K562 (cell line): ENCODE results near the gene PATE4. TPM values are rescaled to one million over a fixed set of nuclear protein-coding genes. Genes with fewer than 3 reads are reported as not detected.

ENCODE experiments used
- ATAC-seq: fragments of 200-7000 bp; cut with Tn5 transposase; 3 replicates; pipeline ENCODE4 v1.9.1; 2020; ENCODE audit warnings: moderate library complexity
- BruUV-seq: library from RNA; stranded (reverse); fragments of 400-500 nt; replicated peaks from 2 replicates; lab custom pipeline; 2021; lab: Mats Ljungman, UMichigan
- CTCF ChIA-PET: fragments of 300-600 bp; formaldehyde crosslinking; extraction: SDS; loops from one replicate; lab custom pipeline; 2021; ENCODE audit warnings: low intra/inter-chr PET ratio; lab: Yijun Ruan, JAX
- POLR2A ChIA-PET: fragments of 300-600, 350-650 bp; sonication (Branson Sonifier 250); formaldehyde crosslinking; extraction: SDS; loops from one replicate; lab custom pipeline; 2021; ENCODE audit warnings: antibody characterized with exemption, inconsistent platforms; lab: Yijun Ruan, JAX
- DNase-seq, 4 experiments: peaks; one replicate each; pipeline versions ENCODE4 v3.0.0 to v3.0.0-alpha.2; 2011 to 2018; ENCODE audit warnings: low spot score in 3 of 4, mixed read lengths in 3 of 4; ENCODE audit errors: extremely low read depth in 1 of 4
- FAIRE-seq: peaks from 2 replicates; lab custom pipeline; 2011; peaks lifted over from hg19 to GRCh38; lab: Jason Lieb, UNC
- H2AFZ ChIP-seq: 2 replicates; pipeline ENCODE4 v1.6.0; 2011; ENCODE audit warnings: low read depth, low read length, control low read depth, inconsistent platforms
- H3K27ac ChIP-seq: fragments of 200-600 bp; 3 replicates; pipeline ENCODE4 v1.8.0; 2011; ENCODE audit warnings: low read depth, mild to moderate bottlenecking, control low read depth, inconsistent platforms, low read length, moderate library complexity, mixed read lengths; ENCODE audit errors: extremely low read depth
- H3K27me3 ChIP-seq, 2 experiments: fragments of 300-600 bp in 1 of 2; 2 replicates in 1 of 2; 3 replicates in 1 of 2; pipeline versions ENCODE4 v1.6.0 to v1.8.0; 2011; ENCODE audit warnings: inconsistent platforms in 2 of 2, low read length in 2 of 2, mild to moderate bottlenecking in 1 of 2, mixed read lengths in 1 of 2, moderate library complexity in 1 of 2; ENCODE audit not compliant: control insufficient read depth in 2 of 2, insufficient read depth in 2 of 2
- H3K36me3 ChIP-seq: fragments of 300-600 bp; 3 replicates; pipeline ENCODE4 v1.8.0; 2011; ENCODE audit warnings: mild to moderate bottlenecking, low read length, inconsistent platforms; ENCODE audit not compliant: control insufficient read depth, insufficient read depth
- H3K4me1 ChIP-seq, 2 experiments: fragments of 200-600 bp in 1 of 2; replicated peaks in 1 of 2; 2 replicates in 1 of 2; 3 replicates in 1 of 2; pipeline versions ENCODE4 v1.5.1 to v1.8.0; 2011; ENCODE audit warnings: inconsistent platforms in 2 of 2, low read length in 2 of 2, mild to moderate bottlenecking in 1 of 2, mixed read lengths in 1 of 2, moderate library complexity in 1 of 2; ENCODE audit not compliant: control insufficient read depth in 2 of 2, insufficient read depth in 2 of 2
- H3K4me2 ChIP-seq: 2 replicates; pipeline ENCODE4 v1.6.1; 2011; ENCODE audit warnings: low read length, control low read depth, inconsistent platforms, mixed read lengths; ENCODE audit not compliant: insufficient read depth
- H3K4me3 ChIP-seq: fragments of 200-600 bp; sonication (generic), shearing (Covaris generic); 2 replicates; pipeline ENCODE4 v1.5.1; 2016; ENCODE audit warnings: control low read depth, inconsistent platforms
- H3K79me2 ChIP-seq: fragments of 200-600 bp; 3 replicates; pipeline ENCODE4 v1.8.0; 2011; ENCODE audit warnings: low read length, inconsistent platforms; ENCODE audit not compliant: control insufficient read depth, insufficient read depth
- H3K9ac ChIP-seq, 2 experiments: 2 replicates each; pipeline versions ENCODE4 v1.6.0 to v1.6.1; 2011; ENCODE audit warnings: low read depth in 2 of 2, low read length in 2 of 2, control low read depth in 1 of 2, inconsistent platforms in 1 of 2, mild to moderate bottlenecking in 1 of 2, mixed read lengths in 1 of 2; ENCODE audit not compliant: insufficient read depth in 1 of 2
- H3K9me1 ChIP-seq: one replicate; pipeline ENCODE4 v1.6.0; 2011; ENCODE audit warnings: inconsistent platforms, mild to moderate bottlenecking, low read length, moderate library complexity; ENCODE audit not compliant: control insufficient read depth, insufficient read depth
- H3K9me3 ChIP-seq: replicated peaks from 2 replicates; pipeline ENCODE4 v1.5.1; 2011; ENCODE audit warnings: low read depth, low read length, inconsistent platforms; ENCODE audit not compliant: control insufficient read depth, insufficient read depth
- H4K20me1 ChIP-seq: replicated peaks from 2 replicates; pipeline ENCODE4 v1.6.1; 2011; ENCODE audit warnings: low read length, inconsistent platforms, mixed read lengths; ENCODE audit not compliant: control insufficient read depth, insufficient read depth
- MAFG ChIP-seq: fragments of 450-650 bp; conservative IDR thresholded peaks from 2 replicates; pipeline ENCODE4 v1.6.1; 2016; ENCODE audit warnings: missing genetic modification characterization, missing compliant biosample characterization
- MCM7 ChIP-seq, 2 experiments: fragments of 450-650 bp; IDR thresholded peaks; 2 replicates each; pipeline ENCODE4 v1.6.1; 2016 to 2018
- WGBS: fragments of 100-300 bp; shearing (Covaris generic); methylation state at CpG from one replicate; pipeline ENCODE4 v1.1.6; 2016; ENCODE audit warnings: low coverage, mixed read lengths; ENCODE audit not compliant: insufficient coverage; ENCODE audit errors: missing lambda C conversion rate; 5-methylcytosine and 5-hydroxymethylcytosine counted together
- in situ Hi-C: fragments of 300-500 bp; cut with MboI; formaldehyde crosslinking; loops from 4 replicates; pipeline ENCODE4 v1.15.0; 2018; ENCODE audit warnings: inconsistent platforms, mixed read lengths
- intact Hi-C: fragments of 100-400 bp; cut with micrococcal nuclease; formaldehyde crosslinking; loops from 2 replicates; pipeline ENCODE4 v1.14.2; 2022
- polyA plus RNA-seq, 8 experiments: library from polyadenylated mRNA; depleted of rRNA in 4 of 8; stranded (reverse) in 5 of 8; unstranded in 3 of 8; fragments of >200 nt; fragmentation: Nextera tagmentation in 2 of 8; fragmentation: Illumina TruSeq in 1 of 8; extraction: Ambion mirVana in 2 of 8; extraction: Trizol in 1 of 8; gene quantifications; 2 replicates each; pipeline versions ENCODE4 v1.2.1 to v1.2.3, GENCODE V29; 2011 to 2014; ENCODE audit warnings: inconsistent platforms in 1 of 8, missing spikeins in 1 of 8
- total RNA-seq, 7 experiments: library from RNA; depleted of rRNA in 6 of 7; stranded (reverse); fragments of >200 nt in 6 of 7; fragmentation: Illumina TruSeq in 2 of 7; extraction: Trizol in 2 of 7; gene quantifications; 2 replicates each; pipeline versions ENCODE4 v1.2.1 to v1.2.3, GENCODE V29; 2011 to 2021; ENCODE audit warnings: low replicate concordance in 1 of 7
- TF ChIP-seq, protein P1 (sequence below): IDR thresholded peaks from 3 replicates; pipeline ENCODE4 v1.6.1; 2011; ENCODE audit warnings: borderline replicate concordance, mild to moderate bottlenecking, moderate library complexity; ENCODE audit not compliant: insufficient read length; ENCODE audit errors: extremely low read depth

The PATE4 gene
- total and polyA plus RNA-seq, 9 of the 15 experiments (the other 6 are each of a cell fraction or from before 2014, with no cell fraction given) = not detected

DNA sequence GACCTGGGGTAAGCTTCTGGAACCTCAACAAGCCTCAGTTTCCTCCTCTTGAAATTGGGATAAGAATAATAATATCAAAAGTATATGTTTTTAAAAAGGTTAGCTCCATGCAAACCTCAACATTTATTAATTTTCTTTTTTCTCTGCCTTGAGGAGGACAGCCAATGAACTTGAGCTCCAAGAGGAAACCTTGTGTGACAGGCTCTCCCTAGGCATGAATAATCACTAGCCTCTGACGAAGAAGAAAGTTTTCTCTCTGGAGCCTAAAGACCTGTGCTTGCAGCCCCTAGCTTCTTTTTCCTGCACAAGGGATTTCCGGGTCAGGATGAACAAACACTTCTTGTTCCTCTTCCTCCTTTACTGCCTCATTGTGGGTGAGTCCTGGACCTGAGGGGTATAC, 45.3 kb upstream of the PATE4 start, which contains the start of gene PATE3:
Gene PATE3, plus strand, starts transcription at position 301 of the 400 bp plus-strand sequence. Its CDS starts 25 bp downstream, at position 326.
- no peak within 1 kb of the TSS for H2AFZ ChIP-seq
- intact Hi-C loops = no loop called here
- TF ChIP-seq, protein P1, sequence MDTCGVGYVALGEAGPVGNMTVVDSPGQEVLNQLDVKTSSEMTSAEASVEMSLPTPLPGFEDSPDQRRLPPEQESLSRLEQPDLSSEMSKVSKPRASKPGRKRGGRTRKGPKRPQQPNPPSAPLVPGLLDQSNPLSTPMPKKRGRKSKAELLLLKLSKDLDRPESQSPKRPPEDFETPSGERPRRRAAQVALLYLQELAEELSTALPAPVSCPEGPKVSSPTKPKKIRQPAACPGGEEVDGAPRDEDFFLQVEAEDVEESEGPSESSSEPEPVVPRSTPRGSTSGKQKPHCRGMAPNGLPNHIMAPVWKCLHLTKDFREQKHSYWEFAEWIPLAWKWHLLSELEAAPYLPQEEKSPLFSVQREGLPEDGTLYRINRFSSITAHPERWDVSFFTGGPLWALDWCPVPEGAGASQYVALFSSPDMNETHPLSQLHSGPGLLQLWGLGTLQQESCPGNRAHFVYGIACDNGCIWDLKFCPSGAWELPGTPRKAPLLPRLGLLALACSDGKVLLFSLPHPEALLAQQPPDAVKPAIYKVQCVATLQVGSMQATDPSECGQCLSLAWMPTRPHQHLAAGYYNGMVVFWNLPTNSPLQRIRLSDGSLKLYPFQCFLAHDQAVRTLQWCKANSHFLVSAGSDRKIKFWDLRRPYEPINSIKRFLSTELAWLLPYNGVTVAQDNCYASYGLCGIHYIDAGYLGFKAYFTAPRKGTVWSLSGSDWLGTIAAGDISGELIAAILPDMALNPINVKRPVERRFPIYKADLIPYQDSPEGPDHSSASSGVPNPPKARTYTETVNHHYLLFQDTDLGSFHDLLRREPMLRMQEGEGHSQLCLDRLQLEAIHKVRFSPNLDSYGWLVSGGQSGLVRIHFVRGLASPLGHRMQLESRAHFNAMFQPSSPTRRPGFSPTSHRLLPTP = no peak
- TF ChIP-seq, all 486 proteins: peak for 0
- no peak within 1 kb of the TSS for H3K4me3 ChIP-seq
- in situ Hi-C loops = no loop called here
- no peaks in the 10 kb centered on the region for H3K27me3 ChIP-seq
- ATAC-seq (no peak), FAIRE-seq (no peak), DNase-seq (no peak)
- H3K4me2 ChIP-seq = no peak within 1 kb of the TSS
- WGBS = 0% methylated on average over 2 of the region's 2 CpGs
- ChIA-PET CTCF (interaction anchor here (0.6 kb wide), 1 partner anchor 387 kb away, joined by 3 read pairs; no protein-coding TSS in a partner anchor), POLR2A (no interaction called here)
- H3K36me3 ChIP-seq = no peaks in the 10 kb centered on the region
- no peaks in the 10 kb centered on the region for H3K79me2 ChIP-seq
- H3K9me3 ChIP-seq = no peaks in the 10 kb centered on the region; the same call in 1 of the 2 replicates
- no peak within 1 kb of the TSS for H3K9ac ChIP-seq
- no peaks in the 10 kb centered on the region for H4K20me1 ChIP-seq
- no peaks in the 10 kb centered on the region for H3K9me1 ChIP-seq
- no TSS peak for BruUV-seq
- H3K4me1 ChIP-seq = no peaks in the 10 kb centered on the region
- no peak within 1 kb of the TSS for H3K27ac ChIP-seq

DNA sequence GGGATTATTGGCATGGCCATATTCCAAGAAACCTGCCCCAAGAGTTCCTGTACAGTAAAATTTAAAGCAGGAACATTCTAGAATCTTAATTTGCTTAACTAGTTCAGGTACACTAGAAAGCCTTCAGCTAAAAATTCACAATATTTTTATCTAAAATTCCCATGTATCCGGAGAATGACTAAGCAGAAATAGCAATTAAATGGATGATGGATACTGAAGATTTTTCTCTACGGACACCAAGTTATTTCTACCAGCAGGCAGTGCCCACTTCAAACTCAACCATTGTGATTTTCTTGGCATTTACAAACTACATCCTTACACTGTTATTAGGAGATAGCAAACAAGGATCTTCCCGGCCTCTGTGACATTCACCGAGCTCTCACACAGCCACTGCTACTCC, 42.3 kb upstream of the PATE4 start:
- Histone ChIP-seq H3K4me3 (no peak overlapping the region), H4K20me1 (no peaks in the 10 kb centered on the region), H3K9me3 (no peaks in the 10 kb centered on the region; the same call in 1 of the 2 replicates), H3K79me2 (no peaks in the 10 kb centered on the region), H3K9ac (no peak overlapping the region), H3K27ac (no peak overlapping the region), H3K4me2 (no peak overlapping the region), H3K27me3 (no peaks in the 10 kb centered on the region), H3K4me1 (no peaks in the 10 kb centered on the region), H3K9me1 (no peaks in the 10 kb centered on the region), H3K36me3 (no peaks in the 10 kb centered on the region), H2AFZ (no peak overlapping the region)
- FAIRE-seq (no peak), DNase-seq (no peak), ATAC-seq (no peak)
- no TSS peak for BruUV-seq
- WGBS = 16% methylated on average over 4 of the region's 4 CpGs
- ChIA-PET CTCF (no interaction called here), POLR2A (no interaction called here)
- in situ Hi-C loops = no loop called here
- intact Hi-C loops = no loop called here
- TF ChIP-seq MAFG = peak; percentile 70
- no peak for TF ChIP-seq MCM7 (IDR thresholded peaks at IDR 0.05)
